ENCODE measurements around the gene IFRD2. TPM values are rescaled to one million over a fixed set of nuclear protein-coding genes. Genes with fewer than 3 reads are reported as not detected.
A peak's percentile ranks its signal among the peaks of the same experiment; 100 is the strongest.

Gene IFRD2
- total and polyA plus RNA-seq, 2 of the 13 experiments (the other 11 are each of a cell fraction or from before 2014, with no cell fraction given) = 32.8 to 96.1 TPM

- intact Hi-C loops (cut with micrococcal nuclease; ENCODE audit: unreplicated experiment) = loop anchor here (1.0 kb wide), 2 partner anchors 20 to 49 kb away; partner anchors contain the start of gene HYAL1
- TF ChIP-seq ZNF274 (CRISPR knock-in tag; IDR thresholded peaks at IDR 0.05) (0 out of 2 replicates have a peak, but pooled peaks have one; percentile 6), NR2F6 (IDR thresholded peaks at IDR 0.05) (no peak), NR2F6 (CRISPR knock-in tag; IDR thresholded peaks at IDR 0.05) (no peak), ZNF460 (CRISPR knock-in tag; IDR thresholded peaks at IDR 0.05; ENCODE audit: borderline replicate concordance) (no peak), FOSL2 (CRISPR knock-in tag; IDR thresholded peaks at IDR 0.05) (no peak), RFX3 (CRISPR knock-in tag; IDR thresholded peaks at IDR 0.05) (no peak), ZNF605 (CRISPR knock-in tag; IDR thresholded peaks at IDR 0.05) (no peak), SRY (CRISPR knock-in tag; IDR thresholded peaks at IDR 0.05) (0 out of 2 replicates have a peak, but pooled peaks have one; percentile 52), HMGXB4 (CRISPR knock-in tag; IDR thresholded peaks at IDR 0.05; ENCODE audit: borderline replicate concordance in 1 of 2, low read depth in 1 of 2) (no peak), ZNF124 (CRISPR knock-in tag; IDR thresholded peaks at IDR 0.05) (no peak), ZFP82 (CRISPR knock-in tag; IDR thresholded peaks at IDR 0.05; ENCODE audit: borderline replicate concordance) (no peak), SOX13 (IDR thresholded peaks at IDR 0.05) (no peak), SOX13 (CRISPR knock-in tag; conservative IDR thresholded peaks at IDR 0.05 in 1 of 2, IDR thresholded peaks at IDR 0.05 in 1 of 2) (0 out of 4 replicates have a peak, but pooled peaks of 1 of the 2 experiments have one; percentile 6)
- TF ChIP-seq, protein P1, sequence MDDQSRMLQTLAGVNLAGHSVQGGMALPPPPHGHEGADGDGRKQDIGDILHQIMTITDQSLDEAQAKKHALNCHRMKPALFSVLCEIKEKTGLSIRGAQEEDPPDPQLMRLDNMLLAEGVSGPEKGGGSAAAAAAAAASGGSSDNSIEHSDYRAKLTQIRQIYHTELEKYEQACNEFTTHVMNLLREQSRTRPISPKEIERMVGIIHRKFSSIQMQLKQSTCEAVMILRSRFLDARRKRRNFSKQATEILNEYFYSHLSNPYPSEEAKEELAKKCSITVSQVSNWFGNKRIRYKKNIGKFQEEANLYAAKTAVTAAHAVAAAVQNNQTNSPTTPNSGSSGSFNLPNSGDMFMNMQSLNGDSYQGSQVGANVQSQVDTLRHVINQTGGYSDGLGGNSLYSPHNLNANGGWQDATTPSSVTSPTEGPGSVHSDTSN (CRISPR knock-in tag; IDR thresholded peaks at IDR 0.05; ENCODE audit: borderline replicate concordance) = no peak
- TF ChIP-seq, protein P2, sequence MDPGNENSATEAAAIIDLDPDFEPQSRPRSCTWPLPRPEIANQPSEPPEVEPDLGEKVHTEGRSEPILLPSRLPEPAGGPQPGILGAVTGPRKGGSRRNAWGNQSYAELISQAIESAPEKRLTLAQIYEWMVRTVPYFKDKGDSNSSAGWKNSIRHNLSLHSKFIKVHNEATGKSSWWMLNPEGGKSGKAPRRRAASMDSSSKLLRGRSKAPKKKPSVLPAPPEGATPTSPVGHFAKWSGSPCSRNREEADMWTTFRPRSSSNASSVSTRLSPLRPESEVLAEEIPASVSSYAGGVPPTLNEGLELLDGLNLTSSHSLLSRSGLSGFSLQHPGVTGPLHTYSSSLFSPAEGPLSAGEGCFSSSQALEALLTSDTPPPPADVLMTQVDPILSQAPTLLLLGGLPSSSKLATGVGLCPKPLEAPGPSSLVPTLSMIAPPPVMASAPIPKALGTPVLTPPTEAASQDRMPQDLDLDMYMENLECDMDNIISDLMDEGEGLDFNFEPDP (CRISPR knock-in tag; conservative IDR thresholded peaks at IDR 0.05) = 0 out of 2 replicates have a peak, but pooled peaks have one; percentile 54
- TF ChIP-seq, protein P3, sequence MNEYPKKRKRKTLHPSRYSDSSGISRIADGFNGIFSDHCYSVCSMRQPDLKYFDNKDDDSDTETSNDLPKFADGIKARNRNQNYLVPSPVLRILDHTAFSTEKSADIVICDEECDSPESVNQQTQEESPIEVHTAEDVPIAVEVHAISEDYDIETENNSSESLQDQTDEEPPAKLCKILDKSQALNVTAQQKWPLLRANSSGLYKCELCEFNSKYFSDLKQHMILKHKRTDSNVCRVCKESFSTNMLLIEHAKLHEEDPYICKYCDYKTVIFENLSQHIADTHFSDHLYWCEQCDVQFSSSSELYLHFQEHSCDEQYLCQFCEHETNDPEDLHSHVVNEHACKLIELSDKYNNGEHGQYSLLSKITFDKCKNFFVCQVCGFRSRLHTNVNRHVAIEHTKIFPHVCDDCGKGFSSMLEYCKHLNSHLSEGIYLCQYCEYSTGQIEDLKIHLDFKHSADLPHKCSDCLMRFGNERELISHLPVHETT (CRISPR knock-in tag; conservative IDR thresholded peaks at IDR 0.05) = no peak
Observed at GRCh38 chr3:50323614-50324199, 31.5 kb upstream of the IFRD2 start.

More at GRCh38 chr3:50323614-50324199, 31.5 kb upstream of the IFRD2 start:
- H2AFZ ChIP-seq (ENCODE audit: low read length) = no peak overlapping the region
- H4K20me1 ChIP-seq (ENCODE audit: insufficient read depth, low read length) = no peaks in the 10 kb centered on the region
- peak overlapping the region; percentile 7; the same call in 1 of the 2 replicates for H3K9ac ChIP-seq (ENCODE audit: insufficient read depth, low read depth, low read length)
- peak overlapping the region; percentile 94; the same call in 1 of the 2 replicates for H3K4me2 ChIP-seq (ENCODE audit: low read depth, low read length)
- in situ Hi-C loops (cut with HindIII; ENCODE audit: extremely low pct_ligation_motif_present, low pct_unique_long_range_greater_than_20kb) = loop anchor here (5.0 kb wide), 1 partner anchor 61 kb away; no protein-coding TSS in a partner anchor
- POLR2A ChIA-PET = interaction anchor here (0.7 to 13.0 kb wide), 10 partner anchors 13 to 66 kb away, joined by 3 to 222 read pairs (median 6); partner anchors contain the start of genes CYB561D2, HYAL1, HYAL3 and IFRD2
- BruUV-seq (replicated peaks) = no TSS peak
- no peaks in the 10 kb centered on the region; a peak in 1 of 5 replicates for H3K27me3 ChIP-seq (ENCODE audit: control insufficient read depth in 1 of 2, insufficient read depth in 2 of 2, low read length in 2 of 2)
- H3K79me2 ChIP-seq (ENCODE audit: insufficient read depth, low read length) = peaks cover 35% of the 10 kb centered on the region
- peaks cover 69% of the 10 kb centered on the region for H3K4me1 ChIP-seq (ENCODE audit: insufficient read depth, low read length)
- H3K4me3 ChIP-seq (replicated peaks in 1 of 3; ENCODE audit: insufficient read depth in 1 of 3, low read depth in 2 of 3, low read length in 3 of 3) = peak overlapping the region in 1 of 3 experiments; percentile 17; a peak in 1 of 6 replicates
- H3K27ac ChIP-seq (ENCODE audit: extremely low read length, insufficient read depth, low read length) = peak overlapping the region; percentile 100
- CTCF ChIA-PET (ENCODE audit: low intra/inter-chr PET ratio, low total read pairs) = interaction anchor here (1.1 to 1.5 kb wide), 4 partner anchors 21 to 66 kb away, joined by 4 to 14 read pairs (median 7); partner anchors contain the start of genes HYAL1 and IFRD2
- no peak for FAIRE-seq
- 62% methylated on average over 3 of the region's 5 CpGs for WGBS (ENCODE audit: low lambda C conversion rate)
- ATAC-seq = no peak
- DNase-seq (ENCODE audit: low spot score) = no peak
- H3K36me3 ChIP-seq (replicated peaks in 1 of 2; ENCODE audit: control insufficient read depth in 1 of 2, insufficient read depth in 2 of 2, low read length in 2 of 2) = peaks cover 3 to 21% of the 10 kb centered on the region in 2 experiments; a peak in 4 of 5 replicates
- H3K9me3 ChIP-seq (ENCODE audit: low read length) = no peaks in the 10 kb centered on the region

Measured in HepG2 (cell line).